BE2C (cell line): Measurements from ENCODE around the gene GIPC3.

ENCODE experiments used
- DNase-seq: peaks from one replicate; pipeline ENCODE4 v3.0.0-alpha.2; 2020
- H3K27me3 ChIP-seq: fragments of 250-450 bp; sonication (Bioruptor Pico); 2 replicates; pipeline ENCODE4 v1.5.1; 2020; ENCODE audit warnings: mild to moderate bottlenecking
- H3K36me3 ChIP-seq: fragments of 250-450 bp; sonication (Bioruptor Pico); 2 replicates; pipeline ENCODE4 v1.5.1; 2020; ENCODE audit warnings: mild to moderate bottlenecking
- H3K4me1 ChIP-seq: fragments of 250-450 bp; sonication (Bioruptor Pico); 2 replicates; pipeline ENCODE4 v1.5.1; 2020
- H3K4me3 ChIP-seq: 2 replicates; pipeline ENCODE4 v1.5.1; 2011; ENCODE audit warnings: low read depth, low read length
- H3K9me3 ChIP-seq: fragments of 250-450 bp; sonication (Bioruptor Pico); 2 replicates; pipeline ENCODE4 v1.5.1; 2020
- CTCF ChIP-seq: IDR thresholded peaks from 2 replicates; pipeline ENCODE4 v1.5.1; 2012; ENCODE audit warnings: mild to moderate bottlenecking, low read depth, low read length

Gene GIPC3

GRCh38 chr19:3608750-3609322 is 23.6 kb downstream of the GIPC3 start:
- TF ChIP-seq CTCF, result no peak
- no peak overlapping the region for H3K4me3 ChIP-seq
- no peaks in the 10 kb centered on the region for H3K27me3 ChIP-seq
- H3K36me3 ChIP-seq, result peaks cover 27% of the 10 kb centered on the region
- H3K4me1 ChIP-seq, result no peaks in the 10 kb centered on the region
- DNase-seq, result no peak
- no peaks in the 10 kb centered on the region for H3K9me3 ChIP-seq

- peaks cover 27% of the 10 kb centered on the region for H3K36me3 ChIP-seq
- no peak for DNase-seq
- no peak overlapping the region for H3K4me3 ChIP-seq
- no peak for TF ChIP-seq CTCF
- H3K4me1 ChIP-seq, result no peaks in the 10 kb centered on the region
- H3K27me3 ChIP-seq, result no peaks in the 10 kb centered on the region
- H3K9me3 ChIP-seq, result no peaks in the 10 kb centered on the region
These were observed 24.8 kb downstream of the GIPC3 start for GRCh38 chr19:3609779-3610719.

- TF ChIP-seq CTCF, result no peak
- DNase-seq, result no peak
- no peaks in the 10 kb centered on the region for H3K27me3 ChIP-seq
- peaks cover 29% of the 10 kb centered on the region for H3K36me3 ChIP-seq
- no peak overlapping the region for H3K4me3 ChIP-seq
- no peaks in the 10 kb centered on the region for H3K9me3 ChIP-seq
- H3K4me1 ChIP-seq, result no peaks in the 10 kb centered on the region
These were observed 25.8 kb downstream of the GIPC3 start for GRCh38 chr19:3610745-3611717.

GRCh38 chr19:3611841-3612240 is 26.6 kb downstream of the GIPC3 start:
- H3K36me3 ChIP-seq, result peaks cover 30% of the 10 kb centered on the region
- H3K9me3 ChIP-seq, result no peaks in the 10 kb centered on the region
- H3K27me3 ChIP-seq, result no peaks in the 10 kb centered on the region
- DNase-seq, result no peak
- no peak for TF ChIP-seq CTCF
- H3K4me1 ChIP-seq, result no peaks in the 10 kb centered on the region
- no peak overlapping the region for H3K4me3 ChIP-seq

- no peak overlapping the region for H3K4me3 ChIP-seq
- H3K9me3 ChIP-seq, result no peaks in the 10 kb centered on the region
- H3K36me3 ChIP-seq, result peaks cover 32% of the 10 kb centered on the region
- DNase-seq, result no peak
- no peak for TF ChIP-seq CTCF
- no peaks in the 10 kb centered on the region for H3K4me1 ChIP-seq
- no peaks in the 10 kb centered on the region for H3K27me3 ChIP-seq
These were observed 27.1 kb downstream of the GIPC3 start for GRCh38 chr19:3612330-3612729.
